Upper lobe of left lung (tissue), 6 donors: ENCODE measurements around the gene NT5DC4. TPM values are rescaled to one million over a fixed set of nuclear protein-coding genes. Genes with fewer than 3 reads are reported as not detected.
A peak's percentile ranks its signal among the peaks of the same experiment; 100 is the strongest.

Experiments
- ATAC-seq, 2 donors: fragments of 200-7000 bp; cut with Tn5 transposase; one replicate each; pipeline ENCODE4 v1.9.1; 2022; ENCODE audit warnings: mild to moderate bottlenecking in 2 of 2, moderate library complexity in 2 of 2; ENCODE audit not compliant: low FRiP score in 2 of 2
- DNase-seq, 2 donors: peaks; one replicate each; pipeline ENCODE4 v3.0.0-alpha.2; 2019 to 2020
- H3K27ac ChIP-seq, 4 donors: fragments of 200-600 bp; sonication (generic); one replicate each; pipeline ENCODE4 v1.5.1; 2016 to 2019
- H3K27me3 ChIP-seq, 4 donors: fragments of 200-600 bp; sonication (generic); one replicate each; pipeline ENCODE4 v1.5.1; 2017 to 2019
- H3K36me3 ChIP-seq, 4 donors: fragments of 200-600 bp; sonication (generic); one replicate each; pipeline ENCODE4 v1.5.1; 2016 to 2019
- H3K4me1 ChIP-seq, 4 donors: fragments of 200-600 bp; sonication (generic); one replicate each; pipeline ENCODE4 v1.5.1; 2018 to 2019
- H3K4me3 ChIP-seq, 4 donors: fragments of 200-600 bp; sonication (generic); one replicate each; pipeline ENCODE4 v1.5.1; 2017 to 2019; ENCODE audit warnings: mild to moderate bottlenecking in 2 of 4, moderate library complexity in 1 of 4
- H3K9me3 ChIP-seq, 4 donors: fragments of 200-600 bp; sonication (generic); one replicate each; pipeline ENCODE4 v1.5.1; 2018 to 2019
- CTCF ChIP-seq, 6 experiments: fragments of 450-650 bp in 4 of 6; fragments of 200-600 bp in 2 of 6; sonication (generic) in 2 of 6; IDR thresholded peaks; one replicate each; pipeline ENCODE4 v1.5.1; 2016 to 2019; ENCODE audit warnings: antibody characterized with exemption in 6 of 6
- EP300 ChIP-seq, 4 donors: sonication (generic); formaldehyde crosslinking; IDR thresholded peaks; one replicate each; pipeline ENCODE4 v1.5.1; 2017; ENCODE audit warnings: antibody characterized with exemption in 4 of 4, control low read depth in 2 of 4
- POLR2A ChIP-seq, 4 donors: fragments of 450-650 bp; IDR thresholded peaks; one replicate each; pipeline ENCODE4 v1.5.1; 2016 to 2017; ENCODE audit warnings: antibody characterized with exemption in 4 of 4, mild to moderate bottlenecking in 2 of 4
- POLR2AphosphoS5 ChIP-seq, 2 donors: sonication (generic); formaldehyde crosslinking; IDR thresholded peaks; one replicate each; pipeline ENCODE4 v1.5.1; 2017; ENCODE audit warnings: antibody characterized with exemption in 2 of 2
- WGBS, 2 donors: methylation state at CpG; one replicate each; pipeline ENCODE4 v1.1.5; 2017 to 2018; 5-methylcytosine and 5-hydroxymethylcytosine counted together
- total RNA-seq, 6 donors: library from RNA; depleted of rRNA in 4 of 6; stranded (reverse); fragments of >200 nt in 4 of 6; gene quantifications; one replicate each; pipeline versions ENCODE4 v1.1.0 to v1.2.1, GENCODE V29; 2016 to 2021
- donor health status: DM: no; HTN: no; CAD: no; lungs with moderate emphysema.
- donor health status: DM: no; HTN: yes; CAD: no; lungs with severe emphysema.

Gene NT5DC4
- total RNA-seq, result 1 to 10 TPM in 2 of 6 donors, under 1 TPM in 2, not detected in 2; 0.55 to 5.2 (median 1.0) TPM

- Histone ChIP-seq H3K9me3 (no peaks in the 10 kb centered on the region), H3K27me3 (no peaks in the 10 kb centered on the region), H3K4me1 (no peaks in the 10 kb centered on the region), H3K27ac (no peak within 1 kb of the TSS), H3K4me3 (no peak within 1 kb of the TSS), H3K36me3 (no peaks in the 10 kb centered on the region)
- DNase-seq, result peak in 1 of 2 donors; percentile 35
- TF ChIP-seq EP300 (IDR thresholded peaks at IDR 0.05) (no peak), CTCF (IDR thresholded peaks at IDR 0.05) (no peak), POLR2AphosphoS5 (IDR thresholded peaks at IDR 0.05) (no peak), POLR2A (IDR thresholded peaks at IDR 0.05) (no peak)
- WGBS, 2 donors, result 87 to 90% methylated on average over 5 to 6 of the region's 6 CpGs
- ATAC-seq, result no peak
Measured at GRCh38 chr2:112720785-112721184, at the start of gene NT5DC4. TSS of gene NT5DC4 (plus strand) at chr2:112721020. CDS start at chr2:112721080, 60 bp downstream.

GRCh38 chr2:112671801-112672200, 49.0 kb upstream of the NT5DC4 start:
- TF ChIP-seq CTCF (IDR thresholded peaks at IDR 0.05), result no peak
- no peak for TF ChIP-seq EP300 (IDR thresholded peaks at IDR 0.05)
- TF ChIP-seq POLR2AphosphoS5 (IDR thresholded peaks at IDR 0.05), result no peak
- TF ChIP-seq POLR2A (IDR thresholded peaks at IDR 0.05), result no peak
- Histone ChIP-seq H3K9me3 (no peaks in the 10 kb centered on the region), H3K27ac (no peak overlapping the region), H3K4me1 (peaks cover 9 to 14% (median 12%) of the 10 kb centered on the region in 4 donors), H3K27me3 (no peaks in the 10 kb centered on the region), H3K4me3 (no peak overlapping the region), H3K36me3 (no peaks in the 10 kb centered on the region)
- ATAC-seq (no peak), DNase-seq (no peak)
- WGBS, 2 donors, result 79 to 82% methylated on average over 2 of the region's 2 CpGs

GRCh38 chr2:112673008-112673407, 47.8 kb upstream of the NT5DC4 start:
- H3K36me3 ChIP-seq, result no peaks in the 10 kb centered on the region
- WGBS, 2 donors, result 97 to 100% methylated on average over 1 of the region's 1 CpG

GRCh38 chr2:112674229-112674628, 46.6 kb upstream of the NT5DC4 start:
- peak in 1 of 2 donors; percentile 82 for DNase-seq
- peak overlapping the region in 1 of 4 donors; percentile 16 for H3K4me3 ChIP-seq
- 30 to 38% methylated on average over 12 of the region's 12 CpGs for WGBS, 2 donors
- H3K4me1 ChIP-seq, result peaks cover 9 to 14% (median 12%) of the 10 kb centered on the region in 4 donors
- H3K9me3 ChIP-seq, result no peaks in the 10 kb centered on the region
- TF ChIP-seq POLR2AphosphoS5 (IDR thresholded peaks at IDR 0.05), result peak; percentile 59 to 63
- TF ChIP-seq CTCF (IDR thresholded peaks at IDR 0.05), result no peak
- peak overlapping the region; percentile 45 to 83 (median 72) for H3K27ac ChIP-seq
- H3K27me3 ChIP-seq, result no peaks in the 10 kb centered on the region
- no peaks in the 10 kb centered on the region for H3K36me3 ChIP-seq
- ATAC-seq, result peak; percentile 67 to 87

More at GRCh38 chr2:112673008-112673407, 47.8 kb upstream of the NT5DC4 start:
- TF ChIP-seq CTCF (IDR thresholded peaks at IDR 0.05) (no peak), POLR2AphosphoS5 (IDR thresholded peaks at IDR 0.05) (no peak), EP300 (IDR thresholded peaks at IDR 0.05) (no peak), POLR2A (IDR thresholded peaks at IDR 0.05) (no peak)
- Histone ChIP-seq H3K27ac (no peak overlapping the region), H3K4me1 (peaks cover 9 to 14% (median 12%) of the 10 kb centered on the region in 4 donors), H3K4me3 (no peak overlapping the region), H3K9me3 (no peaks in the 10 kb centered on the region), H3K27me3 (no peaks in the 10 kb centered on the region)
- no peak for DNase-seq
- ATAC-seq, result no peak

- no peak for TF ChIP-seq POLR2AphosphoS5 (IDR thresholded peaks at IDR 0.05)
- no peak for ATAC-seq
- no peak overlapping the region for H3K27ac ChIP-seq
- H3K4me1 ChIP-seq, result peaks cover 6 to 29% (median 28%) of the 10 kb centered on the region in 4 donors
- no peak for DNase-seq
- no peaks in the 10 kb centered on the region for H3K36me3 ChIP-seq
- WGBS, 2 donors, result 49 to 71% methylated on average over 2 to 3 of the region's 3 CpGs
- no peak overlapping the region for H3K4me3 ChIP-seq
- H3K9me3 ChIP-seq, result no peaks in the 10 kb centered on the region
- H3K27me3 ChIP-seq, result no peaks in the 10 kb centered on the region
Measured at GRCh38 chr2:112679484-112679883, 41.3 kb upstream of the NT5DC4 start.
